Neural cell (in vitro differentiated cells): Measurements from ENCODE around the gene STAT3. TPM values are rescaled to one million over a fixed set of nuclear protein-coding genes. Genes with fewer than 3 reads are reported as not detected.

ENCODE experiments used
- H2AFZ ChIP-seq: fragments of 200-600, 300-800 bp; sonication (generic), shearing (Covaris generic); 2 replicates; pipeline ENCODE4 v1.6.0; 2014; ENCODE audit warnings: low read depth, mild to moderate bottlenecking, antibody characterized with exemption, low read length, moderate library complexity
- H3F3A ChIP-seq: fragments of 200-600 bp; shearing (Covaris generic); 2 replicates; pipeline ENCODE4 v1.6.1; 2016; ENCODE audit warnings: mild to moderate bottlenecking, moderate library complexity, mixed read lengths, antibody characterized with exemption, low read length; ENCODE audit not compliant: insufficient read depth, poor library complexity, severe bottlenecking
- H3K27ac ChIP-seq: fragments of 200-600, 300-800 bp; sonication (generic), shearing (Covaris generic); 2 replicates; pipeline ENCODE4 v1.5.1; 2014; ENCODE audit warnings: mild to moderate bottlenecking, low read length, moderate library complexity
- H3K27me3 ChIP-seq: fragments of 300-800, 200-600 bp; sonication (generic), shearing (Covaris generic); 2 replicates; pipeline ENCODE4 v1.6.0; 2014; ENCODE audit warnings: mild to moderate bottlenecking, low read depth, low read length, moderate library complexity; ENCODE audit not compliant: insufficient read depth
- H3K36me3 ChIP-seq: fragments of 300-800, 200-600 bp; sonication (generic), shearing (Covaris generic); 2 replicates; pipeline ENCODE4 v1.5.1; 2014; ENCODE audit warnings: mild to moderate bottlenecking, antibody characterized with exemption, low read length, moderate library complexity; ENCODE audit not compliant: insufficient read depth
- H3K4me2 ChIP-seq: fragments of 300-800, 200-600 bp; sonication (generic), shearing (Covaris generic); 2 replicates; pipeline ENCODE4 v1.6.0; 2014; ENCODE audit warnings: mild to moderate bottlenecking, low read length
- H3K4me3 ChIP-seq: fragments of 300-800, 200-600 bp; sonication (generic), shearing (Covaris generic); 2 replicates; pipeline ENCODE4 v1.5.1; 2014; ENCODE audit warnings: mild to moderate bottlenecking, low read length, moderate library complexity
- H3K79me2 ChIP-seq: fragments of 200-600 bp; shearing (Covaris generic); replicated peaks from 2 replicates; pipeline ENCODE4 v1.6.0; 2014; ENCODE audit warnings: mild to moderate bottlenecking, low read length, moderate library complexity; ENCODE audit not compliant: insufficient read depth
- H3K9ac ChIP-seq: fragments of 300-800, 200-600 bp; sonication (generic), shearing (Covaris generic); 2 replicates; pipeline ENCODE4 v1.6.1; 2016; ENCODE audit warnings: mild to moderate bottlenecking, low read length, mixed read lengths
- H3K9me2 ChIP-seq: fragments of 200-600 bp; shearing (Covaris generic); 2 replicates; pipeline ENCODE4 v1.6.1; 2016; ENCODE audit warnings: mild to moderate bottlenecking, low read length, mixed read lengths; ENCODE audit not compliant: insufficient read depth
- H3K9me3 ChIP-seq: fragments of 200-600, 300-800 bp; sonication (generic), shearing (Covaris generic); 2 replicates; pipeline ENCODE4 v1.6.1; 2016; ENCODE audit warnings: mild to moderate bottlenecking, mixed run types, low read length, moderate library complexity, mixed read lengths
- H4K20me1 ChIP-seq: fragments of 200-600 bp; shearing (Covaris generic); 2 replicates; pipeline ENCODE4 v1.6.1; 2016; ENCODE audit warnings: mild to moderate bottlenecking, mixed run types; ENCODE audit not compliant: insufficient read depth
- EP300 ChIP-seq: fragments of 450-650 bp; conservative IDR thresholded peaks from 2 replicates; pipeline ENCODE4 v1.6.1; 2014; ENCODE audit warnings: antibody characterized with exemption, mild to moderate bottlenecking, moderate library complexity; ENCODE audit not compliant: poor library complexity, severe bottlenecking
- EZH2 ChIP-seq: fragments of 200-600, 300-800 bp; shearing (Covaris generic), sonication (generic); IDR thresholded peaks from 2 replicates; pipeline ENCODE4 v1.6.1; 2014; ENCODE audit warnings: antibody characterized with exemption, low read length, borderline replicate concordance, mild to moderate bottlenecking; ENCODE audit not compliant: insufficient read depth, poor library complexity, severe bottlenecking
- MXI1 ChIP-seq: fragments of 450-650 bp; conservative IDR thresholded peaks from 2 replicates; pipeline ENCODE4 v1.6.1; 2014; ENCODE audit warnings: antibody characterized with exemption, mild to moderate bottlenecking; ENCODE audit not compliant: poor library complexity, severe bottlenecking
- POLR2AphosphoS5 ChIP-seq: IDR thresholded peaks from 2 replicates; pipeline ENCODE4 v1.6.1; 2012
- RAD21 ChIP-seq: fragments of 450-650 bp; conservative IDR thresholded peaks from 2 replicates; pipeline ENCODE4 v1.6.1; 2014; ENCODE audit warnings: antibody characterized with exemption, mild to moderate bottlenecking, moderate library complexity
- REST ChIP-seq: IDR thresholded peaks from 2 replicates; pipeline ENCODE4 v1.6.1; 2012; ENCODE audit warnings: borderline replicate concordance
- SMC3 ChIP-seq: fragments of 450-650 bp; conservative IDR thresholded peaks from 2 replicates; pipeline ENCODE4 v1.6.1; 2014; ENCODE audit warnings: antibody characterized with exemption, mild to moderate bottlenecking, moderate library complexity; ENCODE audit not compliant: poor library complexity
- TAF1 ChIP-seq: IDR thresholded peaks from 2 replicates; pipeline ENCODE4 v1.6.1; 2012; ENCODE audit warnings: low read depth
- polyA minus RNA-seq: library from RNA; depleted of rRNA, polyadenylated mRNA; stranded (reverse); fragments of >200 nt; gene quantifications from 2 replicates; pipeline ENCODE4 v1.2.3, GENCODE V29; 2014
- polyA plus RNA-seq: library from polyadenylated mRNA; depleted of rRNA; stranded (reverse); fragments of >200 nt; gene quantifications from 2 replicates; pipeline ENCODE4 v1.2.3, GENCODE V29; 2014
- TF ChIP-seq, protein P1 (sequence below): fragments of 450-650 bp; IDR thresholded peaks from 2 replicates; pipeline ENCODE4 v1.5.1; 2014; ENCODE audit warnings: antibody characterized with exemption, mild to moderate bottlenecking, moderate library complexity; ENCODE audit not compliant: poor library complexity, severe bottlenecking

Gene STAT3
- polyA plus RNA-seq (24.2 and 25.5 TPM in 2 replicates), polyA minus RNA-seq (53.1 and 54.9 TPM in 2 replicates)

DNA sequence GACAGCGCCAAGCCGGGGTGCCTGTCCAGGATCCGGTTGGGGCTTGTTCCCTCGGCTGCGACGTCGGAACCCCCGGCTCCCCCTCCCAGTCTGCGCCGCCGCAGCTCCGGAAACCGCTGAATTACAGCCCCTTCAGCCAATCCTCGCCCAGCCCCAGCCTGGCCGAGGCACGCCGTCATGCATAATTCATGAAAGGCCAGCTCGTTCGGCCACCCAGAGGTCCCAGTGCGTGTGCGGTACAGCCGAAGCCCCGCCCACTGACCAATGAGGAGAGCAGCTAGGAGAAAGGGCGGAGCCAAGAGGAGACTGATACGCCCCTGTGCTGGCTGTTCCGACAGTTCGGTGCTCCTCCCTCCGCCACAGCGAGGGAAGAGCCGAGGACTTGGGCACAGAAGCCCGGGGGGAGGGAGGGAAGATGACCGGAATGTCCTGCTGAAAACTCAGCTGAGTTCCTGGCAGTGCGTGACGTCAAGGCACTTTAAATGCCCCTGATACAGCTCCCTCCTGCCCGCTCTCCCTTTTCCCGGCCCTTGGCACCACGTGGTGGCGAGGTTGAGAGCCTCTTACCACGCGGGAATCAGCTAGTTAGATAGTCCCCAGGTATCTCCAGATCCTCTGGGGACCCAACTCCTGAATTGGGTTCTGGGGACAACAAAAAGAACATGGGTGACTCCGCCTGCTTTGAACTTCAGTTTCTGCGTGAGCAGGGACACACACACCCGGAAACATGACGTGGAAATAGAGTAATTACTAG, at the start of gene STAT3:
Gene STAT3, minus strand, starts transcription at position 62 of the 754 bp plus-strand sequence. CDS start 39,926 bp downstream, outside the sequence.
- no peaks in the 10 kb centered on the region for H3K27me3 ChIP-seq
- no peaks in the 10 kb centered on the region for H3F3A ChIP-seq
- peak within 1 kb of the TSS; percentile 91 for H3K4me2 ChIP-seq
- no peaks in the 10 kb centered on the region for H4K20me1 ChIP-seq
- H3K27ac ChIP-seq: peak within 1 kb of the TSS; percentile 87
- H3K9me3 ChIP-seq: no peaks in the 10 kb centered on the region
- H3K4me3 ChIP-seq: peak within 1 kb of the TSS; percentile 98
- H3K9me2 ChIP-seq: no peaks in the 10 kb centered on the region
- peak within 1 kb of the TSS; percentile 85 for H2AFZ ChIP-seq
- H3K9ac ChIP-seq: peak within 1 kb of the TSS; percentile 95
- TF ChIP-seq MXI1 (peak; percentile 69), SMC3 (peak; percentile 45), EZH2 (no peak), TAF1 (peak; percentile 79), REST (peak; percentile 50), EP300 (peak; percentile 100), RAD21 (peak; percentile 16), POLR2AphosphoS5 (peak; percentile 78)
- TF ChIP-seq, protein P1, sequence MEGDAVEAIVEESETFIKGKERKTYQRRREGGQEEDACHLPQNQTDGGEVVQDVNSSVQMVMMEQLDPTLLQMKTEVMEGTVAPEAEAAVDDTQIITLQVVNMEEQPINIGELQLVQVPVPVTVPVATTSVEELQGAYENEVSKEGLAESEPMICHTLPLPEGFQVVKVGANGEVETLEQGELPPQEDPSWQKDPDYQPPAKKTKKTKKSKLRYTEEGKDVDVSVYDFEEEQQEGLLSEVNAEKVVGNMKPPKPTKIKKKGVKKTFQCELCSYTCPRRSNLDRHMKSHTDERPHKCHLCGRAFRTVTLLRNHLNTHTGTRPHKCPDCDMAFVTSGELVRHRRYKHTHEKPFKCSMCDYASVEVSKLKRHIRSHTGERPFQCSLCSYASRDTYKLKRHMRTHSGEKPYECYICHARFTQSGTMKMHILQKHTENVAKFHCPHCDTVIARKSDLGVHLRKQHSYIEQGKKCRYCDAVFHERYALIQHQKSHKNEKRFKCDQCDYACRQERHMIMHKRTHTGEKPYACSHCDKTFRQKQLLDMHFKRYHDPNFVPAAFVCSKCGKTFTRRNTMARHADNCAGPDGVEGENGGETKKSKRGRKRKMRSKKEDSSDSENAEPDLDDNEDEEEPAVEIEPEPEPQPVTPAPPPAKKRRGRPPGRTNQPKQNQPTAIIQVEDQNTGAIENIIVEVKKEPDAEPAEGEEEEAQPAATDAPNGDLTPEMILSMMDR: peak; percentile 38
- H3K36me3 ChIP-seq: no peaks in the 10 kb centered on the region
- H3K79me2 ChIP-seq: peaks cover 34% of the 10 kb centered on the region

- Histone ChIP-seq H4K20me1 (no peaks in the 10 kb centered on the region), H2AFZ (no peak overlapping the region), H3K9me3 (no peaks in the 10 kb centered on the region), H3K27ac (no peak overlapping the region), H3F3A (no peaks in the 10 kb centered on the region), H3K4me3 (no peak overlapping the region), H3K27me3 (no peaks in the 10 kb centered on the region), H3K4me2 (no peak overlapping the region), H3K9ac (no peak overlapping the region), H3K9me2 (no peaks in the 10 kb centered on the region), H3K79me2 (no peaks in the 10 kb centered on the region), H3K36me3 (no peaks in the 10 kb centered on the region)
- TF ChIP-seq REST (peak; percentile 52), RAD21 (no peak)
These were observed 48.1 kb upstream of the STAT3 start for GRCh38 chr17:42436391-42436790.
